CD4-positive, CD25-positive, alpha-beta regulatory T cell (primary cell): ENCODE results near the gene CAPN2. TPM values are rescaled to one million over a fixed set of nuclear protein-coding genes. Genes with fewer than 3 reads are reported as not detected.

ENCODE experiments used
- ATAC-seq, 2 donors: fragments of 150-1000 bp; cut with Tn5 transposase; one replicate each; pipeline ENCODE4 v1.10.0; 2021; ENCODE audit warnings: low read depth in 2 of 2, moderate number of reproducible peaks in 2 of 2, moderate library complexity in 1 of 2
- DNase-seq, 3 donors: peaks; one replicate each; pipeline versions ENCODE4 v3.0.0 to v3.0.0-alpha.2; 2012 to 2022; ENCODE audit warnings: mixed read lengths in 1 of 3
- H3K27ac ChIP-seq: one replicate; pipeline ENCODE4 v1.7.0; 2013; ENCODE audit warnings: mild to moderate bottlenecking, low read length; ENCODE audit not compliant: insufficient read depth, poor library complexity, severe bottlenecking
- H3K27me3 ChIP-seq: one replicate; pipeline ENCODE4 v1.7.0; 2013; ENCODE audit warnings: low read length; ENCODE audit not compliant: control insufficient read depth, insufficient read depth
- H3K36me3 ChIP-seq: one replicate; pipeline ENCODE4 v1.7.0; 2013; ENCODE audit warnings: mild to moderate bottlenecking, low read length, moderate library complexity; ENCODE audit not compliant: control insufficient read depth, insufficient read depth
- H3K4me1 ChIP-seq: 2 replicates; pipeline ENCODE4 v1.7.0; 2013; ENCODE audit warnings: mild to moderate bottlenecking, low read length; ENCODE audit not compliant: insufficient read depth, control insufficient read depth, poor library complexity, severe bottlenecking
- H3K4me3 ChIP-seq: one replicate; pipeline ENCODE4 v1.7.0; 2013; ENCODE audit warnings: low read depth, mild to moderate bottlenecking, low read length, moderate library complexity
- H3K9me3 ChIP-seq, 2 experiments: 1 replicate in 1 of 2; 2 replicates in 1 of 2; pipeline ENCODE4 v1.7.0; 2013; ENCODE audit warnings: low read length in 2 of 2, mild to moderate bottlenecking in 1 of 2, moderate library complexity in 1 of 2; ENCODE audit not compliant: control insufficient read depth in 2 of 2
- H3K27ac Mint-ChIP-seq, 3 donors: one replicate each; pipeline ENCODE4 v1.8.0; 2020 to 2022; ENCODE audit warnings: mild to moderate bottlenecking in 3 of 3, mixed read lengths in 3 of 3, moderate library complexity in 2 of 3
- H3K27me3 Mint-ChIP-seq: one replicate; pipeline ENCODE4 v1.8.0; 2022; ENCODE audit warnings: mild to moderate bottlenecking, mixed read lengths
- H3K36me3 Mint-ChIP-seq: one replicate; pipeline ENCODE4 v1.8.0; 2020; ENCODE audit warnings: mixed read lengths
- H3K4me1 Mint-ChIP-seq, 4 donors: one replicate each; pipeline ENCODE4 v1.8.0; 2020 to 2022; ENCODE audit warnings: mixed read lengths in 4 of 4, mild to moderate bottlenecking in 1 of 4
- H3K4me3 Mint-ChIP-seq, 4 donors: one replicate each; pipeline ENCODE4 v1.8.0; 2020 to 2022; ENCODE audit warnings: mild to moderate bottlenecking in 4 of 4, mixed read lengths in 4 of 4, moderate library complexity in 3 of 4
- H3K9me3 Mint-ChIP-seq, 7 donors: one replicate each; pipeline ENCODE4 v1.8.0; 2020 to 2022; ENCODE audit warnings: mixed read lengths in 7 of 7, mild to moderate bottlenecking in 3 of 7, moderate library complexity in 2 of 7
- polyA plus RNA-seq, 4 donors: library from polyadenylated mRNA; unstranded; fragments of 300-500 nt; fragmentation: Illumina TruSeq; gene quantifications; one replicate each; pipeline ENCODE4 v1.2.3, GENCODE V29; 2021
- total RNA-seq: library from RNA; stranded (reverse); gene quantifications from one replicate; pipeline ENCODE4 v1.2.3, GENCODE V29; 2022

Gene CAPN2
- total and polyA plus RNA-seq, 5 donors from 2014 or later, result 132 to 278 (median 161) TPM

DNA sequence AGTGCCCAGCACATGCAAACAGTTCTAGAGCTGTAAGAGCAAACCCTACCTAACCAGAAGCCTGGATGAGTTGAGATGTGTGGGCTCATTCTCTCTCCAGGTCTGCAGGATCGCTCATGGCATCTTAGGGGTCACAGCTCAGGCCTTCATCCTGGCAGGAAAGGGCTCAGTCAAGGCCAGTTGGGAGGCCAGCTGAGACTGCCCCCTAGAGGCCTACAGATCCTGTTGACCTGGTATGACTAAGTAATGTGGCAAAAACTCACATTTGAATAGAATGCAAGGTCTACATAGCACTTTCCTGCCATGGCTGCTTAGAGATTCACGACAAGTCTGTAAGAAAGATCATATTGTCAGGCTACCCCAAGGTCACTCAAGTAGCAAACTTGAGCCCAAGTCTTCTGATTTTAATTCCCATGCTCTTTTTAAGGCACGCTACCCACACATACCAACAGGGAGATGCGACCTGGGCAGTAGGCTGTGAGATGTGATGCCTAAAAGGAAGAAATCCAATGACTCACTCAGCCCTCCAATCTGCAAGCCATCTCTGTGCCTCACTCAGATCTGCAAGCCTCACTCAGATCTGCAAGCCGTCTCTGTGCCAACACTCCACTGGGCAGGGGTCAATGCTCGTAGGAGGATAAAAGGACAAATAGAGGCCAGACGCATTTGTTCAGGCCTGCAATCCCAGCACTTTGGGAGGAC is 41.7 kb upstream of the CAPN2 start:
- no peaks in the 10 kb centered on the region for H3K36me3 ChIP-seq
- H3K27ac ChIP-seq, result no peak overlapping the region

GRCh38 chr1:223674119-223674890 is 38.0 kb upstream of the CAPN2 start:
- peaks cover 5% of the 10 kb centered on the region for H3K36me3 Mint-ChIP-seq
- ATAC-seq (no peak), DNase-seq (no peak)
- no peak overlapping the region for H3K27ac Mint-ChIP-seq
- peaks cover 31% of the 10 kb centered on the region for H3K27me3 Mint-ChIP-seq
- no peak overlapping the region for H3K4me3 ChIP-seq
- peaks cover 3 to 25% (median 5%) of the 10 kb centered on the region in 7 donors for H3K9me3 Mint-ChIP-seq
- H3K27ac ChIP-seq, result no peak overlapping the region
- H3K4me1 ChIP-seq, result no peaks in the 10 kb centered on the region
- H3K27me3 ChIP-seq, result peaks cover 3% of the 10 kb centered on the region
- no peak overlapping the region for H3K4me3 Mint-ChIP-seq
- H3K4me1 Mint-ChIP-seq, result no peaks in the 10 kb centered on the region
- no peaks in the 10 kb centered on the region for H3K36me3 ChIP-seq
- peaks cover 0 to 13% of the 10 kb centered on the region in 2 experiments for H3K9me3 ChIP-seq

More for the DNA sequence above, 41.7 kb upstream of the CAPN2 start:
- peak in 1 of 3 donors; percentile 26 for DNase-seq
- Histone ChIP-seq H3K9me3 (peaks cover 0 to 13% of the 10 kb centered on the region in 2 experiments), H3K27me3 (no peaks in the 10 kb centered on the region), H3K4me3 (no peak overlapping the region), H3K4me1 (no peaks in the 10 kb centered on the region)
- H3K27me3 Mint-ChIP-seq, result peaks cover 41% of the 10 kb centered on the region
- peaks cover 5% of the 10 kb centered on the region for H3K36me3 Mint-ChIP-seq
- peaks cover 1 to 20% (median 5%) of the 10 kb centered on the region in 7 donors for H3K9me3 Mint-ChIP-seq
- ATAC-seq, result no peak
- H3K27ac Mint-ChIP-seq, result no peak overlapping the region
- no peaks in the 10 kb centered on the region for H3K4me1 Mint-ChIP-seq
- no peak overlapping the region for H3K4me3 Mint-ChIP-seq

DNA sequence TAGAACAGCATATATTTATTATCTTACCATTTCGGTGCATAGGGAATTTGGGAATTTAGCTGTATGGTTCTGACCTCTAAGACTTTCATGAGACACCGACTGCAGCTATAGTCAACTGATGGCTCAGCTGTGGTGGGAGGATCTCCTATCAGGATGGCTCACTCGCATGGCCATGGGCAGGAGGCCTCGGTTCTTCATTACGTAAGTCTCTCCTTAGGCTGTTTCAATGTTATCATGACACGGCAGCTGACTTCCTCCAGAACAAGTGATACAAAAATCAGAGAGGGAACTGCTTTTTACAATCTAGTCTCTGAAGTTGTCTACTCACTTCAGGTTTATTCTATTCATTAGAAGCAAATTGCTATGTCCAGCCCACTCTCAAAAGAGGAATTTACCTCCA is 33.5 kb upstream of the CAPN2 start:
- H3K27me3 Mint-ChIP-seq, result peaks cover 15% of the 10 kb centered on the region
- H3K4me3 ChIP-seq, result no peak overlapping the region
- peaks cover 11% of the 10 kb centered on the region for H3K27me3 ChIP-seq
- no peak overlapping the region for H3K27ac ChIP-seq
- no peaks in the 10 kb centered on the region for H3K4me1 ChIP-seq
- H3K4me3 Mint-ChIP-seq, result no peak overlapping the region
- DNase-seq (no peak), ATAC-seq (no peak)
- no peak overlapping the region for H3K27ac Mint-ChIP-seq
- no peaks in the 10 kb centered on the region for H3K4me1 Mint-ChIP-seq
- peaks cover 2 to 19% (median 5%) of the 10 kb centered on the region in 7 donors for H3K9me3 Mint-ChIP-seq
- H3K36me3 ChIP-seq, result no peaks in the 10 kb centered on the region
- peaks cover 5% of the 10 kb centered on the region for H3K36me3 Mint-ChIP-seq
- H3K9me3 ChIP-seq, result peaks cover 0 to 6% of the 10 kb centered on the region in 2 experiments

- H3K27ac ChIP-seq, result no peak overlapping the region
- H3K4me1 ChIP-seq, result no peaks in the 10 kb centered on the region
- peaks cover 19% of the 10 kb centered on the region for H3K27me3 Mint-ChIP-seq
- ATAC-seq, result no peak
- H3K4me3 ChIP-seq, result no peak overlapping the region
- no peak overlapping the region for H3K4me3 Mint-ChIP-seq
- no peak overlapping the region for H3K27ac Mint-ChIP-seq
- H3K27me3 ChIP-seq, result peaks cover 11% of the 10 kb centered on the region
- H3K36me3 Mint-ChIP-seq, result no peaks in the 10 kb centered on the region
- no peak for DNase-seq
- H3K36me3 ChIP-seq, result no peaks in the 10 kb centered on the region
- H3K9me3 ChIP-seq, result no peaks in the 10 kb centered on the region
- peaks cover 0 to 3% (median 0%) of the 10 kb centered on the region in 4 donors for H3K4me1 Mint-ChIP-seq
- H3K9me3 Mint-ChIP-seq, result peaks cover 0 to 8% (median 1%) of the 10 kb centered on the region in 7 donors
Measured at GRCh38 chr1:223680188-223680587, 32.2 kb upstream of the CAPN2 start.

DNA sequence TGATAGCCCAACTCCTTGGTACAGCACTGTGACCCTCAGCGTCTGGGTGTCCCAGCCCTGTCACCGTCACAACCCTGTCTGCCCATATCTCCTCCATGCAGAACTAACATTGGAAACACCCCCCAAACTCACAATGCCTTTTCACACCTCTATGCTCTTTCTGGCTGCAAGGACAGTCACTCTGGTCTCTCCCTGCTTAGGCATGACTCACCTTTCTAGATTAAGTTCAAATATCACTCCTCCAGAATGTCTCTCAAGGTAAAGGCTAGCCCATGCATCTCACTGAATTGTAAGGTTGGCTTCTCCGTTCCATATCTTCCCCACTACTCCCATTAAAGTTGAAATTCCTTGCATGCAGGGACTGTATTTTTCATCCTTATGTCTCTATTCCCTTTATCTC is 29.8 kb upstream of the CAPN2 start:
- H3K4me3 Mint-ChIP-seq, result no peak overlapping the region
- H3K27me3 Mint-ChIP-seq, result peaks cover 13% of the 10 kb centered on the region
- no peaks in the 10 kb centered on the region for H3K36me3 Mint-ChIP-seq
- Histone ChIP-seq H3K4me1 (no peaks in the 10 kb centered on the region), H3K9me3 (no peaks in the 10 kb centered on the region), H3K4me3 (no peak overlapping the region), H3K36me3 (no peaks in the 10 kb centered on the region), H3K27me3 (peaks cover 11% of the 10 kb centered on the region), H3K27ac (no peak overlapping the region)
- DNase-seq (no peak), ATAC-seq (no peak)
- peaks cover 0 to 3% (median 0%) of the 10 kb centered on the region in 4 donors for H3K4me1 Mint-ChIP-seq
- no peak overlapping the region for H3K27ac Mint-ChIP-seq
- H3K9me3 Mint-ChIP-seq, result peaks cover 0 to 3% (median 0%) of the 10 kb centered on the region in 7 donors

DNA sequence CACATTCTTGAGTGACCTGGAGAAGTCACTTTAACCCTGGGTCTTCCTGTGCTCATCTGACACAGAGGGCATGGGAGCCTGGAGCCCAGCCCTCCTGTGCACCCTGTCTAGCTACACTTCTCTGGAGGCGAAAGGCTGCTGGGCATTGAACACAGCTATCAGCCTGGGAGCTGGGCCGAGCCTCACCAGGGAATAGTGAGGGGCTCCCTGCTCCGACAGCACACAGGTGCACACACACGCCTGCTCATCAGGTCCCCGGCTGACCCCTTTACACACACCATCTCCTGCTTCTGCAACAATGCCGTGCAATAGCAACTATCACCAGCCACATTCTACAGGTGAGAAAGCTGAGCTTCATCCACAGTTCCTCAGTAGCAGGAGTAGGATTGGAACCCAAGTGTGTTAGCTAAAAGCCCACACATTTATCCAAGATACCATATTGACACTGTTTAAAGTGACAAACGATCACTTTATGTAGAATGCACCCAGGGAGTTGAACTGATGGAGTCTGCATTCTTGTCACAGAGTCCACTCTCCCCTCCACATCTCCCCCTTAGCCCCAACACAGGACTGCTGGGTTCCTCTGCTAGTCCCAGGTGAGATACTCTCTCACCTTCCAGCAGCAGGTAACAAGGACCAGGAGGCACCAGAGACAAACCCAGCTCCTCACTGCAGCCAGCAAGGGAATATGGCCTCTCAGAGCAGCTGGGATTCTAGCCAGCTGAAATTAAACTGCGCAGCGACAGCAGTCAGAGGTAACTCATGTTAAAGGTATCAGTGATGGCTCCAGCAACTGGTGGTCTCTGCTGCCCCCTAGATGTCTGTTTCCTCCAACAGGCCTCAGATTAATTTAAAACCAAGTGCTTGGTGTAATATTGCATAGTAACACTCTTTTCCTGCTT is 28.5 kb upstream of the CAPN2 start:
- H3K9me3 ChIP-seq, result no peaks in the 10 kb centered on the region
- DNase-seq, result peak; percentile 13 to 50 (median 49)
- Mint-ChIP-seq H3K36me3 (no peaks in the 10 kb centered on the region), H3K27ac (no peak overlapping the region), H3K4me1 (peaks cover 0 to 3% (median 0%) of the 10 kb centered on the region in 4 donors), H3K4me3 (no peak overlapping the region), H3K27me3 (peaks cover 23% of the 10 kb centered on the region), H3K9me3 (peaks cover 0 to 6% (median 0%) of the 10 kb centered on the region in 7 donors)
- peaks cover 8% of the 10 kb centered on the region for H3K27me3 ChIP-seq
- H3K36me3 ChIP-seq, result no peaks in the 10 kb centered on the region
- peak; percentile 44 to 57 for ATAC-seq
- H3K4me3 ChIP-seq, result no peak overlapping the region
- no peak overlapping the region for H3K27ac ChIP-seq
- H3K4me1 ChIP-seq, result no peaks in the 10 kb centered on the region

- peaks cover 8% of the 10 kb centered on the region for H3K27me3 ChIP-seq
- DNase-seq, result no peak
Measured at GRCh38 chr1:223684488-223684792, 27.9 kb upstream of the CAPN2 start.

More at GRCh38 chr1:223684488-223684792, 27.9 kb upstream of the CAPN2 start:
- H3K4me3 ChIP-seq, result no peak overlapping the region
- H3K27ac Mint-ChIP-seq, result no peak overlapping the region
- H3K27ac ChIP-seq, result no peak overlapping the region
- peaks cover 0 to 3% (median 0%) of the 10 kb centered on the region in 4 donors for H3K4me1 Mint-ChIP-seq
- H3K27me3 Mint-ChIP-seq, result peaks cover 23% of the 10 kb centered on the region
- H3K4me1 ChIP-seq, result no peaks in the 10 kb centered on the region
- no peaks in the 10 kb centered on the region for H3K9me3 ChIP-seq
- ATAC-seq, result no peak
- H3K4me3 Mint-ChIP-seq, result no peak overlapping the region
- H3K9me3 Mint-ChIP-seq, result peaks cover 0 to 6% (median 0%) of the 10 kb centered on the region in 7 donors
- no peaks in the 10 kb centered on the region for H3K36me3 Mint-ChIP-seq
- H3K36me3 ChIP-seq, result no peaks in the 10 kb centered on the region
